Hematopoietic multipotent progenitor cell treated with erythropoietin and hydrocortisone succinate and interleukin-3 and kit ligand, for 4 days (in vitro differentiated cells): ENCODE results near the gene PALD1.
"Not testable (repeated sequence)": the region's sequence is repeated elsewhere in the genome, so short reads cannot be mapped to it uniquely, and the experiment has no call there.

ENCODE experiments used
- DNase-seq: peaks from one replicate; pipeline ENCODE4 v3.0.0-alpha.2; 2015

The PALD1 gene

GRCh38 chr10:70575874-70576802, 97.6 kb downstream of the PALD1 start:
- peak; percentile 99 for DNase-seq

GRCh38 chr10:70576803-70577517, 98.4 kb downstream of the PALD1 start:
- DNase-seq, result peak; percentile 54

GRCh38 chr10:70578371-70578947, 99.9 kb downstream of the PALD1 start:
- DNase-seq, result peak; percentile 78

- no peak for DNase-seq
Observed at GRCh38 chr10:70579234-70580002, 100.9 kb downstream of the PALD1 start.

- not testable (repeated sequence) for DNase-seq
Observed at GRCh38 chr10:70581176-70581575, 102.6 kb downstream of the PALD1 start.

GRCh38 chr10:70582793-70583668, 104.5 kb downstream of the PALD1 start:
- DNase-seq, result no peak

- no peak for DNase-seq
Observed at GRCh38 chr10:70583669-70584037, 105.1 kb downstream of the PALD1 start.

GRCh38 chr10:70584366-70584765, 105.8 kb downstream of the PALD1 start:
- DNase-seq, result no peak

- DNase-seq, result peak; percentile 86
Observed at GRCh38 chr10:70584909-70585544, 106.5 kb downstream of the PALD1 start.

- no peak for DNase-seq
Observed at GRCh38 chr10:70585578-70586169, 107.1 kb downstream of the PALD1 start.

- no peak for DNase-seq
Observed at GRCh38 chr10:70586348-70586930, 107.9 kb downstream of the PALD1 start.

- no peak for DNase-seq
Observed at GRCh38 chr10:70587045-70587658, 108.6 kb downstream of the PALD1 start.

- DNase-seq, result no peak
Observed at GRCh38 chr10:70588255-70588654, 109.7 kb downstream of the PALD1 start.

GRCh38 chr10:70588859-70589570, 110.4 kb downstream of the PALD1 start:
- DNase-seq, result peak; percentile 27

GRCh38 chr10:70589762-70590654, 111.4 kb downstream of the PALD1 start:
- no peak for DNase-seq

GRCh38 chr10:70590655-70591416, 112.3 kb downstream of the PALD1 start:
- no peak for DNase-seq

GRCh38 chr10:70592186-70592735, 113.7 kb downstream of the PALD1 start:
- no peak for DNase-seq
